ENCODE data around the gene ATP9A. TPM values are rescaled to one million over a fixed set of nuclear protein-coding genes. Genes with fewer than 3 reads are reported as not detected.

The ATP9A gene
- polyA plus RNA-seq, 1 donor (not counting 4 experiments of a cell fraction or from before 2014, with no cell fraction given): 5.8 TPM

GRCh38 chr20:51653226-51653625 is 115.0 kb downstream of the ATP9A start:
- peaks cover 3% of the 10 kb centered on the region for H3K27me3 ChIP-seq (ENCODE audit: control insufficient read depth, extremely low read depth, insufficient read depth, low read length)
- no peak for DNase-seq (ENCODE audit: low read depth, low spot score)
- no peaks in the 10 kb centered on the region for H3K9me1 ChIP-seq (ENCODE audit: control insufficient read depth, extremely low read depth, insufficient read depth, low read length)
- no peaks in the 10 kb centered on the region for H4K20me1 ChIP-seq (ENCODE audit: control insufficient read depth, extremely low read depth, insufficient read depth, low read length)
- H3K4me3 ChIP-seq (ENCODE audit: control insufficient read depth in 2 of 3, extremely low read depth in 1 of 3, insufficient read depth in 2 of 3, low read depth in 1 of 3, low read length in 3 of 3): no peak overlapping the region
- no peaks in the 10 kb centered on the region for H3K9me3 ChIP-seq (ENCODE audit: control insufficient read depth, low read depth, low read length)
- no peaks in the 10 kb centered on the region for H3K79me2 ChIP-seq (ENCODE audit: control insufficient read depth, insufficient read depth, low read length)
- peaks cover 3% of the 10 kb centered on the region for H3K4me1 ChIP-seq (ENCODE audit: control insufficient read depth, extremely low read depth, insufficient read depth, low read length)
- dilution Hi-C loops (cut with MboI; ENCODE audit: extremely low pct_ligation_motif_present, low sequenced_read_pairs): no loop called here
- no peak overlapping the region for H3K9ac ChIP-seq (ENCODE audit: control insufficient read depth, extremely low read depth, insufficient read depth, low read length)
- no peak overlapping the region for H3K27ac ChIP-seq (ENCODE audit: control insufficient read depth, insufficient read depth, low read length)
- no peak overlapping the region for H2AFZ ChIP-seq (ENCODE audit: control insufficient read depth, low read length)
- H3K4me2 ChIP-seq (ENCODE audit: control insufficient read depth, extremely low read depth, insufficient read depth, low read depth, low read length): no peak overlapping the region
- H3K36me3 ChIP-seq (ENCODE audit: control insufficient read depth in 2 of 2, extremely low read depth in 1 of 2, insufficient read depth in 2 of 2, low read length in 2 of 2): peaks cover 0 to 2% of the 10 kb centered on the region in 2 experiments
- TF ChIP-seq EZH2 (IDR thresholded peaks at IDR 0.05; ENCODE audit: low read length): no peak
- TF ChIP-seq, protein P1, sequence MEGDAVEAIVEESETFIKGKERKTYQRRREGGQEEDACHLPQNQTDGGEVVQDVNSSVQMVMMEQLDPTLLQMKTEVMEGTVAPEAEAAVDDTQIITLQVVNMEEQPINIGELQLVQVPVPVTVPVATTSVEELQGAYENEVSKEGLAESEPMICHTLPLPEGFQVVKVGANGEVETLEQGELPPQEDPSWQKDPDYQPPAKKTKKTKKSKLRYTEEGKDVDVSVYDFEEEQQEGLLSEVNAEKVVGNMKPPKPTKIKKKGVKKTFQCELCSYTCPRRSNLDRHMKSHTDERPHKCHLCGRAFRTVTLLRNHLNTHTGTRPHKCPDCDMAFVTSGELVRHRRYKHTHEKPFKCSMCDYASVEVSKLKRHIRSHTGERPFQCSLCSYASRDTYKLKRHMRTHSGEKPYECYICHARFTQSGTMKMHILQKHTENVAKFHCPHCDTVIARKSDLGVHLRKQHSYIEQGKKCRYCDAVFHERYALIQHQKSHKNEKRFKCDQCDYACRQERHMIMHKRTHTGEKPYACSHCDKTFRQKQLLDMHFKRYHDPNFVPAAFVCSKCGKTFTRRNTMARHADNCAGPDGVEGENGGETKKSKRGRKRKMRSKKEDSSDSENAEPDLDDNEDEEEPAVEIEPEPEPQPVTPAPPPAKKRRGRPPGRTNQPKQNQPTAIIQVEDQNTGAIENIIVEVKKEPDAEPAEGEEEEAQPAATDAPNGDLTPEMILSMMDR (optimal IDR thresholded peaks at IDR 0.05 in 1 of 3, IDR thresholded peaks at IDR 0.05 in 1 of 3, conservative IDR thresholded peaks at IDR 0.05 in 1 of 3; ENCODE audit: extremely low read depth in 1 of 3, insufficient read depth in 2 of 3, low read length in 3 of 3): no peak
- no peak for FAIRE-seq

DNA sequence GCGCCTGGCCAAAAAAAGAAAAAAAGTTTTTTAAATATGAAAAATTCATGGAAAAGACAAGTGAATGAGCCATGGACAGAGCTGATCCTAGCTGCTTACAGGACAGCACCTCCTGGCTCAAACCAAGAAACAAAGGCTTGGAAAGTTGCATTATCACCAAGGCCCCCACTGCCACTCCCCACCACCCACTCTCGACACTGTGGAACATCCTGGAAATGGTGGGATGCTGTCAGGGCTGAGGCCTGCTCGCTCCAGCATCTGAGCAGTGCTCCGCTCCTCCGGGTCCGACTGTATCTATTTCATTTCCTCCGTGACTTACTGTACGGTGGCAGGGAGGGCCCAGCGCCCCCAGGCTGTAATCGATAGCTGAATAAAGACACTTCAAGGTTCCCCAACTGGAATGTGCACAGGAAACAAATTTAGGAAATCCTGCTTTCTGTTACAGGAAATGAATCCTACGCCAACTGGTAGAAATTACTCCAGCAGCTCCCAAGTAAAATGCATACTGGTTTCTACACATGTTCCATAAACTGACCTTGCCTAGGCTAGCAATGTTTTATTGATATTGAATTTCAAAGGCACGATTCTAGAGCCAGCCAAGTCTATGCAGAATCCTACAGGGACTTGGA is 116.2 kb downstream of the ATP9A start:
- H3K9me1 ChIP-seq (ENCODE audit: control insufficient read depth, extremely low read depth, insufficient read depth, low read length): no peaks in the 10 kb centered on the region
- H3K4me3 ChIP-seq (ENCODE audit: control insufficient read depth in 2 of 3, extremely low read depth in 1 of 3, insufficient read depth in 2 of 3, low read depth in 1 of 3, low read length in 3 of 3): no peak overlapping the region
- H3K27ac ChIP-seq (ENCODE audit: control insufficient read depth, insufficient read depth, low read length): no peak overlapping the region
- H3K79me2 ChIP-seq (ENCODE audit: control insufficient read depth, insufficient read depth, low read length): no peaks in the 10 kb centered on the region
- H2AFZ ChIP-seq (ENCODE audit: control insufficient read depth, low read length): no peak overlapping the region
- H3K36me3 ChIP-seq (ENCODE audit: control insufficient read depth in 2 of 2, extremely low read depth in 1 of 2, insufficient read depth in 2 of 2, low read length in 2 of 2): peaks cover 0 to 2% of the 10 kb centered on the region in 2 experiments
- peaks cover 3% of the 10 kb centered on the region for H3K4me1 ChIP-seq (ENCODE audit: control insufficient read depth, extremely low read depth, insufficient read depth, low read length)
- H3K9me3 ChIP-seq (ENCODE audit: control insufficient read depth, low read depth, low read length): no peaks in the 10 kb centered on the region
- no peak overlapping the region for H3K4me2 ChIP-seq (ENCODE audit: control insufficient read depth, extremely low read depth, insufficient read depth, low read depth, low read length)
- DNase-seq (ENCODE audit: low read depth, low spot score) (no peak), FAIRE-seq (no peak)
- H4K20me1 ChIP-seq (ENCODE audit: control insufficient read depth, extremely low read depth, insufficient read depth, low read length): no peaks in the 10 kb centered on the region
- no peaks in the 10 kb centered on the region for H3K27me3 ChIP-seq (ENCODE audit: control insufficient read depth, extremely low read depth, insufficient read depth, low read length)
- dilution Hi-C loops (cut with MboI; ENCODE audit: extremely low pct_ligation_motif_present, low sequenced_read_pairs): no loop called here
- no peak overlapping the region for H3K9ac ChIP-seq (ENCODE audit: control insufficient read depth, extremely low read depth, insufficient read depth, low read length)
- TF ChIP-seq EZH2 (IDR thresholded peaks at IDR 0.05; ENCODE audit: low read length): no peak
- TF ChIP-seq, protein P1 (optimal IDR thresholded peaks at IDR 0.05 in 1 of 3, IDR thresholded peaks at IDR 0.05 in 1 of 3, conservative IDR thresholded peaks at IDR 0.05 in 1 of 3; ENCODE audit: extremely low read depth in 1 of 3, insufficient read depth in 2 of 3, low read length in 3 of 3): no peak
